HEK293 (cell line): ENCODE measurements around the gene KLK7.
"Not testable (repeated sequence)": the region's sequence is repeated elsewhere in the genome, so short reads cannot be mapped to it uniquely, and the experiment has no call there.

Source experiments
- CTCF ChIA-PET: fragments of 350-600 bp; formaldehyde crosslinking; extraction: SDS; loops from one replicate; lab custom pipeline; 2021; ENCODE audit warnings: antibody characterized with exemption; lab: Yijun Ruan, JAX
- POLR2A ChIA-PET: fragments of 300-600 bp; formaldehyde crosslinking; extraction: SDS; loops from one replicate; lab custom pipeline; 2020; ENCODE audit warnings: antibody characterized with exemption, inconsistent platforms; lab: Yijun Ruan, JAX
- H3K27ac ChIP-seq: fragments of 200-500 bp; sonication (Bioruptor generic); 2 replicates; pipeline ENCODE4 v1.5.1; 2014; ENCODE audit warnings: low read depth, low read length, control low read depth, inconsistent platforms; ENCODE audit errors: extremely low read depth
- H3K36me3 ChIP-seq, 2 experiments: fragments of 200-500 bp in 1 of 2; sonication (Bioruptor generic) in 1 of 2; 1 replicate in 1 of 2; 2 replicates in 1 of 2; pipeline ENCODE4 v1.5.1; 2014 to 2017; ENCODE audit warnings: inconsistent platforms in 2 of 2, low read length in 2 of 2; ENCODE audit not compliant: control insufficient read depth in 2 of 2, insufficient read depth in 1 of 2
- H3K4me1 ChIP-seq: fragments of 200-500 bp; sonication (Bioruptor generic); 2 replicates; pipeline ENCODE4 v1.5.1; 2014; ENCODE audit warnings: mild to moderate bottlenecking, low read length, inconsistent platforms; ENCODE audit not compliant: control insufficient read depth, insufficient read depth
- H3K4me3 ChIP-seq: 2 replicates; pipeline ENCODE4 v1.5.1; 2011; ENCODE audit warnings: low read depth, mild to moderate bottlenecking, control low read depth, low read length, moderate library complexity
- H3K9me3 ChIP-seq: fragments of 200-500 bp; sonication (Bioruptor generic); 2 replicates; pipeline ENCODE4 v1.5.1; 2014; ENCODE audit warnings: low read depth, low read length, inconsistent platforms; ENCODE audit not compliant: control insufficient read depth, insufficient read depth
- BCL11B ChIP-seq: fragments of 450-650 bp; formaldehyde crosslinking; IDR thresholded peaks from 2 replicates; pipeline ENCODE4 v1.5.1; 2016; ENCODE audit warnings: low read depth, missing biosample characterization, missing genetic modification characterization
- EGR2 ChIP-seq: fragments of 450-650 bp; formaldehyde crosslinking; IDR thresholded peaks from 2 replicates; pipeline ENCODE4 v1.5.1; 2016; ENCODE audit warnings: low read depth, missing biosample characterization, missing genetic modification characterization
- GLI2 ChIP-seq: fragments of 450-650 bp; formaldehyde crosslinking; IDR thresholded peaks from 2 replicates; pipeline ENCODE4; 2017; ENCODE audit warnings: missing biosample characterization, missing genetic modification characterization, low read depth, borderline replicate concordance
- KLF1 ChIP-seq: fragments of 450-650 bp; formaldehyde crosslinking; IDR thresholded peaks from 2 replicates; pipeline ENCODE4 v1.5.1; 2016; ENCODE audit warnings: missing biosample characterization, missing genetic modification characterization
- KLF9 ChIP-seq: fragments of 450-650 bp; formaldehyde crosslinking; IDR thresholded peaks from 2 replicates; pipeline ENCODE4 v1.5.1; 2016; ENCODE audit warnings: missing biosample characterization, missing genetic modification characterization, low read depth
- YY1 ChIP-seq: fragments of 450-650 bp; formaldehyde crosslinking; IDR thresholded peaks from 2 replicates; pipeline ENCODE4 v1.5.1; 2018; ENCODE audit warnings: missing biosample characterization, missing genetic modification characterization
- ZBTB21 ChIP-seq: fragments of 450-650 bp; formaldehyde crosslinking; IDR thresholded peaks from 2 replicates; pipeline ENCODE4 v1.5.1; 2017; ENCODE audit warnings: missing biosample characterization, missing genetic modification characterization
- ZFHX2 ChIP-seq: fragments of 450-650 bp; formaldehyde crosslinking; conservative IDR thresholded peaks from 2 replicates; pipeline ENCODE4 v1.5.1; 2016; ENCODE audit warnings: missing biosample characterization, missing genetic modification characterization
- ZNF16 ChIP-seq: fragments of 450-650 bp; formaldehyde crosslinking; IDR thresholded peaks from 2 replicates; pipeline ENCODE4 v1.5.1; 2016; ENCODE audit warnings: low read depth, missing biosample characterization, missing genetic modification characterization
- ZNF174 ChIP-seq: fragments of 450-650 bp; formaldehyde crosslinking; IDR thresholded peaks from 2 replicates; pipeline ENCODE4 v1.5.0; 2017; ENCODE audit warnings: missing biosample characterization, mild to moderate bottlenecking, missing genetic modification characterization
- ZNF302 ChIP-seq: fragments of 450-650 bp; formaldehyde crosslinking; IDR thresholded peaks from 2 replicates; pipeline ENCODE4 v1.5.1; 2016; ENCODE audit warnings: missing biosample characterization, missing genetic modification characterization, low read depth
- ZNF366 ChIP-seq: fragments of 450-650 bp; formaldehyde crosslinking; conservative IDR thresholded peaks from 2 replicates; pipeline ENCODE4 v1.5.1; 2016; ENCODE audit warnings: missing biosample characterization, missing genetic modification characterization
- ZNF433 ChIP-seq: fragments of 450-650 bp; formaldehyde crosslinking; IDR thresholded peaks from 2 replicates; pipeline ENCODE4 v1.5.1; 2016; ENCODE audit warnings: missing biosample characterization, missing genetic modification characterization, low read depth
- ZNF623 ChIP-seq: fragments of 450-650 bp; formaldehyde crosslinking; IDR thresholded peaks from 2 replicates; pipeline ENCODE4 v1.5.1; 2016; ENCODE audit warnings: missing biosample characterization, missing genetic modification characterization
- ZNF645 ChIP-seq: fragments of 450-650 bp; formaldehyde crosslinking; IDR thresholded peaks from 2 replicates; pipeline ENCODE4; 2016; ENCODE audit warnings: missing biosample characterization, missing genetic modification characterization
- ZNF670 ChIP-seq: fragments of 450-650 bp; formaldehyde crosslinking; IDR thresholded peaks from 2 replicates; pipeline ENCODE4 v1.5.1; 2016; ENCODE audit warnings: missing biosample characterization, missing genetic modification characterization, low read depth
- ZNF704 ChIP-seq: fragments of 450-650 bp; formaldehyde crosslinking; IDR thresholded peaks from 2 replicates; pipeline ENCODE4 v1.5.1; 2016; ENCODE audit warnings: missing biosample characterization, missing genetic modification characterization
- ZNF707 ChIP-seq: fragments of 450-650 bp; formaldehyde crosslinking; IDR thresholded peaks from 2 replicates; pipeline ENCODE4 v1.5.1; 2016; ENCODE audit warnings: missing biosample characterization, missing genetic modification characterization
- ZXDB ChIP-seq: fragments of 450-650 bp; formaldehyde crosslinking; IDR thresholded peaks from 2 replicates; pipeline ENCODE4 v1.5.1; 2016; ENCODE audit warnings: missing biosample characterization, missing genetic modification characterization
- TF ChIP-seq, protein P1 (sequence below): fragments of 450-650 bp; formaldehyde crosslinking; conservative IDR thresholded peaks from 2 replicates; pipeline ENCODE4 v1.5.1; 2016; ENCODE audit warnings: low read depth, missing biosample characterization, missing genetic modification characterization

The KLK7 gene

DNA sequence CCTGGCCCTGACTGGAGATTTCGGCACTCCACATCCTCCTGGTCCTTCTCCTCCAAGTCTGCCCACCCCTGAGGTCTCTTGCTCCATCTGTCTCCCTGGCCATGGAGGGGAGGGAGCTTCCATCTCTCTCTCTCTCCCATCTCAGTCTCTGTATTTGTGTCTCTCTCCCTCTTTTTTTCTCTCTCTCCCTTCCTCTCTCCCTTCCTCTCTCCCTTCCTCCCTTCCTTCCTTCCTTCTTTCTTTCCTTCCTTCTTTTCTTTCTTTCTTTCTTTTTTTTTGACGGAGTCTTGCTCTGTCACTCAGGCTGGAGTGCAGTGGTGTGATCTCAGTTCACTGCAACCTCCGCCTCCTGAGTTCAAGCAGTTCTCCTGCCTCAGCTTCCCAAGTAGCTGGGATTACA lies 13.9 kb downstream of the KLK7 start:
- H3K27ac ChIP-seq, CTCF ChIA-PET, POLR2A ChIA-PET, H3K4me1 ChIP-seq, H3K4me3 ChIP-seq, H3K9me3 ChIP-seq, H3K36me3 ChIP-seq: not testable (repeated sequence)
- peak; percentile 68 for TF ChIP-seq ZNF366

GRCh38 chr19:50969413-50969760 lies 14.3 kb downstream of the KLK7 start, which contains the start of gene KLK6:
Gene KLK6 (minus strand): TSS chr19:50969591. CDS start chr19:50968104, 1,487 bp downstream.
- TF ChIP-seq KLF9 (tag by site-specific recombination) (no peak), ZNF433 (tag by site-specific recombination) (no peak), ZBTB21 (tag by site-specific recombination) (no peak), ZNF302 (tag by site-specific recombination) (no peak), ZXDB (tag by site-specific recombination) (no peak), BCL11B (no peak)
- CTCF ChIA-PET: no interaction called here
- POLR2A ChIA-PET: no interaction called here

GRCh38 chr19:50968716-50969412 lies 14.9 kb downstream of the KLK7 start:
- TF ChIP-seq ZNF704 (tag by site-specific recombination): no peak
- TF ChIP-seq EGR2 (tag by site-specific recombination): peak; percentile 27; the same call in 1 of the 2 replicates
- peak; percentile 71 for TF ChIP-seq ZFHX2 (tag by site-specific recombination)
- CTCF ChIA-PET: no interaction called here

More at GRCh38 chr19:50969413-50969760, 14.3 kb downstream of the KLK7 start, which contains the start of gene KLK6:
- Histone ChIP-seq H3K9me3 (no peaks in the 10 kb centered on the region), H3K4me3 (no peak within 1 kb of the TSS), H3K4me1 (peaks cover 4% of the 10 kb centered on the region; the same call in 1 of the 2 replicates), H3K27ac (no peak within 1 kb of the TSS), H3K36me3 (no peaks in the 10 kb centered on the region)

DNA sequence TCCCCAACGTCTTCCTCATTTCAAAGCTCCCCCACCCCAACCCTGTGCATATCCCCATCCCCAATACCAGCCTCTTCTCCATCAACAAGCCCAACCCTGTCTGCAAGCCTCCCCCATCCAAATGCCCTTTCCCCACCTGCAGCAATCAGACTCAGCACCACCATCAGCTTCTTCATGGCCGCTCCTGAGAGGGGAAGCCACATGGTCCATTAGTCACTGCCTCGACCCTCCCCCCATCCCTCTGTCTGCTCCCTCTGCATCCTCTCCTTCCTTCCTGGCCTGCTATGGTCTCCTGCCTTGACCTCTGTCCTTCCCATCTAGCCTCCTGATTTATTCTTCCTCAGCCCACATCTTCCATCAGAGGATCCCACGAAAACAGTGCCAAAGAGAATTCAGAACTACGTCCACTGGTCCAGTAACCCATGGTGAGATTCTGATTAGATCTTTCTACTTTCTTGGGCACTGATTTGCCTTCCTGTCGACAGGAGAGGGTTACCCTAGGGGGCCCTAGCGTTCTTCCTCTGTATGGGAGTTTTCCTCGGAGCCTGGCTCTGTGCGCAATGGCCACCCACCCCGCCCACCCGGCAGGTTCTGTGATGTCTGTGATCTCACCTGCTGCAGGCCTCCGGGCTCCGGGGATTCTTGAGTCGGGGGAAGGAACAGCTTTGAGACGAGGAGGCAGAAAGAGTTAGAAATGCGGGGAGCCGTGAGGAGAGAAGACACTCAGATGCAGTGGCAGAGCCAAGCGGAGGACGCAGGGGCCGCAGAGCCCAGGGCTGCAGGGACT lies 15.6 kb downstream of the KLK7 start:
- Histone ChIP-seq H3K4me1 (peaks cover 4% of the 10 kb centered on the region; the same call in 1 of the 2 replicates), H3K27ac (no peak overlapping the region), H3K4me3 (no peak overlapping the region), H3K36me3 (no peaks in the 10 kb centered on the region), H3K9me3 (no peaks in the 10 kb centered on the region)
- CTCF ChIA-PET: interaction anchor here (0.7 kb wide), 1 partner anchor 113 kb away, joined by 3 read pairs; no protein-coding TSS in a partner anchor
- POLR2A ChIA-PET: interaction anchor here (0.6 kb wide), 1 partner anchor 797 kb away, joined by 7 read pairs; no protein-coding TSS in a partner anchor
- no peak for TF ChIP-seq ZNF623 (tag by site-specific recombination)
- no peak for TF ChIP-seq GLI2 (tag by site-specific recombination)
- no peak for TF ChIP-seq ZNF174
- TF ChIP-seq YY1 (tag by site-specific recombination): no peak
- TF ChIP-seq ZNF670 (tag by site-specific recombination): no peak
- TF ChIP-seq ZNF707 (tag by site-specific recombination): no peak
- TF ChIP-seq, protein P1, sequence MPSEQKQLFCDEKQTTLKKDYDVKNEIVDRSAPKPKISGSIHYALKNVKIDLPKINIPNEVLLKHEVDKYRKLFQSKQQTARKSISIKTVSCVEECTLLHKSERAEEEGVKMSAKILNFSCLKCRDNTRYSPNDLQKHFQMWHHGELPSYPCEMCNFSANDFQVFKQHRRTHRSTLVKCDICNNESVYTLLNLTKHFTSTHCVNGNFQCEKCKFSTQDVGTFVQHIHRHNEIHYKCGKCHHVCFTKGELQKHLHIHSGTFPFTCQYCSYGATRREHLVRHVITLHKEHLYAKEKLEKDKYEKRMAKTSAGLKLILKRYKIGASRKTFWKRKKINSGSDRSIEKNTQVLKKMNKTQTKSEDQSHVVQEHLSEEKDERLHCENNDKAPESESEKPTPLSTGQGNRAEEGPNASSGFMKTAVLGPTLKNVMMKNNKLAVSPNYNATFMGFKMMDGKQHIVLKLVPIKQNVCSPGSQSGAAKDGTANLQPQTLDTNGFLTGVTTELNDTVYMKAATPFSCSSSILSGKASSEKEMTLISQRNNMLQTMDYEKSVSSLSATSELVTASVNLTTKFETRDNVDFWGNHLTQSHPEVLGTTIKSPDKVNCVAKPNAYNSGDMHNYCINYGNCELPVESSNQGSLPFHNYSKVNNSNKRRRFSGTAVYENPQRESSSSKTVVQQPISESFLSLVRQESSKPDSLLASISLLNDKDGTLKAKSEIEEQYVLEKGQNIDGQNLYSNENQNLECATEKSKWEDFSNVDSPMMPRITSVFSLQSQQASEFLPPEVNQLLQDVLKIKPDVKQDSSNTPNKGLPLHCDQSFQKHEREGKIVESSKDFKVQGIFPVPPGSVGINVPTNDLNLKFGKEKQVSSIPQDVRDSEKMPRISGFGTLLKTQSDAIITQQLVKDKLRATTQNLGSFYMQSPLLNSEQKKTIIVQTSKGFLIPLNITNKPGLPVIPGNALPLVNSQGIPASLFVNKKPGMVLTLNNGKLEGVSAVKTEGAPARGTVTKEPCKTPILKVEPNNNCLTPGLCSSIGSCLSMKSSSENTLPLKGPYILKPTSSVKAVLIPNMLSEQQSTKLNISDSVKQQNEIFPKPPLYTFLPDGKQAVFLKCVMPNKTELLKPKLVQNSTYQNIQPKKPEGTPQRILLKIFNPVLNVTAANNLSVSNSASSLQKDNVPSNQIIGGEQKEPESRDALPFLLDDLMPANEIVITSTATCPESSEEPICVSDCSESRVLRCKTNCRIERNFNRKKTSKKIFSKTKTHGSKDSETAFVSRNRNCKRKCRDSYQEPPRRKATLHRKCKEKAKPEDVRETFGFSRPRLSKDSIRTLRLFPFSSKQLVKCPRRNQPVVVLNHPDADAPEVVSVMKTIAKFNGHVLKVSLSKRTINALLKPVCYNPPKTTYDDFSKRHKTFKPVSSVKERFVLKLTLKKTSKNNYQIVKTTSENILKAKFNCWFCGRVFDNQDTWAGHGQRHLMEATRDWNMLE: no peak
- no peak for TF ChIP-seq ZNF16 (tag by site-specific recombination)
- TF ChIP-seq ZNF645: no peak
- no peak for TF ChIP-seq KLF1 (tag by site-specific recombination)

More at GRCh38 chr19:50968716-50969412, 14.9 kb downstream of the KLK7 start:
- POLR2A ChIA-PET: no interaction called here
- H3K9me3 ChIP-seq: no peaks in the 10 kb centered on the region
- no peak overlapping the region for H3K4me3 ChIP-seq
- no peaks in the 10 kb centered on the region for H3K36me3 ChIP-seq
- peaks cover 4% of the 10 kb centered on the region; the same call in 1 of the 2 replicates for H3K4me1 ChIP-seq
- no peak overlapping the region for H3K27ac ChIP-seq
